DND-41 (cell line): ENCODE results near the gene TTLL10.

ENCODE experiments used
- ATAC-seq: fragments of 200-7000 bp; cut with Tn5 transposase; 3 replicates; pipeline ENCODE4 v1.9.1; 2021; ENCODE audit warnings: low read depth; ENCODE audit not compliant: insufficient read depth
- DNase-seq: peaks from one replicate; pipeline ENCODE4 v3.0.0-alpha.2; 2020
- H2AFZ ChIP-seq: 2 replicates; pipeline ENCODE4 v1.6.0; 2012; ENCODE audit warnings: low read depth, low read length
- H3K27ac ChIP-seq: 2 replicates; pipeline ENCODE4 v1.5.1; 2012; ENCODE audit warnings: low read length, inconsistent platforms
- H3K27me3 ChIP-seq: fragments of 200-600 bp; sonication (generic); 2 replicates; pipeline ENCODE4 v1.6.0; 2012; ENCODE audit warnings: low read length, mild to moderate bottlenecking, inconsistent platforms; ENCODE audit not compliant: insufficient read depth, poor library complexity
- H3K36me3 ChIP-seq: 2 replicates; pipeline ENCODE4 v1.5.1; 2012; ENCODE audit warnings: low read length, inconsistent platforms; ENCODE audit not compliant: insufficient read depth
- H3K4me1 ChIP-seq: 2 replicates; pipeline ENCODE4 v1.5.1; 2012; ENCODE audit warnings: mild to moderate bottlenecking, low read length; ENCODE audit not compliant: insufficient read depth
- H3K4me2 ChIP-seq: 2 replicates; pipeline ENCODE4 v1.6.0; 2012; ENCODE audit warnings: mild to moderate bottlenecking, moderate library complexity, low read length, inconsistent platforms; ENCODE audit not compliant: insufficient read depth
- H3K4me3 ChIP-seq, 2 experiments: fragments of 200-600 bp in 1 of 2; shearing (Covaris generic) in 1 of 2; 2 replicates each; pipeline ENCODE4 v1.5.1; 2012 to 2016; ENCODE audit warnings: inconsistent platforms in 2 of 2, low read length in 2 of 2, mild to moderate bottlenecking in 2 of 2, low read depth in 1 of 2, moderate library complexity in 1 of 2
- H3K79me2 ChIP-seq: 2 replicates; pipeline ENCODE4 v1.6.0; 2012; ENCODE audit warnings: low read length, inconsistent platforms; ENCODE audit not compliant: insufficient read depth
- H3K9ac ChIP-seq: 2 replicates; pipeline ENCODE4 v1.6.0; 2012; ENCODE audit warnings: low read depth, mild to moderate bottlenecking, inconsistent platforms, low read length, moderate library complexity
- H3K9me3 ChIP-seq: 2 replicates; pipeline ENCODE4 v1.5.1; 2012; ENCODE audit warnings: low read length, moderate library complexity, mild to moderate bottlenecking, inconsistent platforms; ENCODE audit not compliant: insufficient read depth, severe bottlenecking
- H4K20me1 ChIP-seq: 2 replicates; pipeline ENCODE4 v1.6.0; 2012; ENCODE audit warnings: low read length; ENCODE audit not compliant: insufficient read depth
- EZH2 ChIP-seq: IDR thresholded peaks from 3 replicates; pipeline ENCODE4 v1.6.1; 2012; ENCODE audit warnings: borderline replicate concordance, low read depth, mild to moderate bottlenecking, moderate library complexity, low read length, inconsistent platforms; ENCODE audit not compliant: severe bottlenecking
- TF ChIP-seq, protein P1 (sequence below): IDR thresholded peaks from 2 replicates; pipeline ENCODE4 v1.5.1; 2012; ENCODE audit warnings: borderline replicate concordance, low read length, moderate library complexity, mild to moderate bottlenecking; ENCODE audit not compliant: poor library complexity, severe bottlenecking; ENCODE audit errors: extremely low read depth

TTLL10 gene

DNA sequence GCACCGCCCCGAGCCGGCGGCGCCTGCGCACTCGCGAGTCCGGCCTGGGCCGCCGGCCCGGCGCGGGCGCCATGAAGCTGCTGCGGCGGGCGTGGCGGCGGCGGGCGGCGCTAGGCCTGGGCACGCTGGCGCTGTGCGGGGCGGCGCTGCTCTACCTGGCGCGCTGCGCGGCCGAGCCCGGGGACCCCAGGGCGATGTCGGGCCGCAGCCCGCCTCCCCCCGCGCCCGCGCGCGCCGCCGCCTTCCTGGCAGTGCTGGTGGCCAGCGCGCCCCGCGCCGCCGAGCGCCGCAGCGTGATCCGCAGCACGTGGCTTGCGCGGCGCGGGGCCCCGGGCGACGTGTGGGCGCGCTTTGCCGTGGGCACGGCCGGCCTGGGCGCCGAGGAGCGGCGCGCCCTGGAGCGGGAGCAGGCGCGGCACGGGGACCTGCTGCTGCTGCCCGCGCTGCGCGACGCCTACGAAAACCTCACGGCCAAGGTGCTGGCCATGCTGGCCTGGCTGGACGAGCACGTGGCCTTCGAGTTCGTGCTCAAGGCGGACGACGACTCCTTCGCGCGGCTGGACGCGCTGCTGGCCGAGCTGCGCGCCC, 58.6 kb downstream of the TTLL10 start, which contains the start of gene B3GALT6:
Gene B3GALT6 (plus strand): TSS at position 30 of the 588 bp plus-strand sequence. CDS start 42 bp downstream, at position 72.
- Histone ChIP-seq H3K27ac (peak within 1 kb of the TSS; percentile 88), H3K9me3 (no peaks in the 10 kb centered on the region), H3K27me3 (no peaks in the 10 kb centered on the region), H3K36me3 (peaks cover 60% of the 10 kb centered on the region), H3K4me1 (peaks cover 39% of the 10 kb centered on the region), H3K4me2 (peak within 1 kb of the TSS; percentile 99), H3K4me3 (peak within 1 kb of the TSS; percentile 94 to 99), H3K79me2 (peaks cover 74% of the 10 kb centered on the region), H3K9ac (peak within 1 kb of the TSS; percentile 98), H2AFZ (peak within 1 kb of the TSS; percentile 97), H4K20me1 (peaks cover 67% of the 10 kb centered on the region)
- TF ChIP-seq, protein P1, sequence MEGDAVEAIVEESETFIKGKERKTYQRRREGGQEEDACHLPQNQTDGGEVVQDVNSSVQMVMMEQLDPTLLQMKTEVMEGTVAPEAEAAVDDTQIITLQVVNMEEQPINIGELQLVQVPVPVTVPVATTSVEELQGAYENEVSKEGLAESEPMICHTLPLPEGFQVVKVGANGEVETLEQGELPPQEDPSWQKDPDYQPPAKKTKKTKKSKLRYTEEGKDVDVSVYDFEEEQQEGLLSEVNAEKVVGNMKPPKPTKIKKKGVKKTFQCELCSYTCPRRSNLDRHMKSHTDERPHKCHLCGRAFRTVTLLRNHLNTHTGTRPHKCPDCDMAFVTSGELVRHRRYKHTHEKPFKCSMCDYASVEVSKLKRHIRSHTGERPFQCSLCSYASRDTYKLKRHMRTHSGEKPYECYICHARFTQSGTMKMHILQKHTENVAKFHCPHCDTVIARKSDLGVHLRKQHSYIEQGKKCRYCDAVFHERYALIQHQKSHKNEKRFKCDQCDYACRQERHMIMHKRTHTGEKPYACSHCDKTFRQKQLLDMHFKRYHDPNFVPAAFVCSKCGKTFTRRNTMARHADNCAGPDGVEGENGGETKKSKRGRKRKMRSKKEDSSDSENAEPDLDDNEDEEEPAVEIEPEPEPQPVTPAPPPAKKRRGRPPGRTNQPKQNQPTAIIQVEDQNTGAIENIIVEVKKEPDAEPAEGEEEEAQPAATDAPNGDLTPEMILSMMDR = no peak
- no peak for TF ChIP-seq EZH2
- ATAC-seq (no peak), DNase-seq (no peak)

DNA sequence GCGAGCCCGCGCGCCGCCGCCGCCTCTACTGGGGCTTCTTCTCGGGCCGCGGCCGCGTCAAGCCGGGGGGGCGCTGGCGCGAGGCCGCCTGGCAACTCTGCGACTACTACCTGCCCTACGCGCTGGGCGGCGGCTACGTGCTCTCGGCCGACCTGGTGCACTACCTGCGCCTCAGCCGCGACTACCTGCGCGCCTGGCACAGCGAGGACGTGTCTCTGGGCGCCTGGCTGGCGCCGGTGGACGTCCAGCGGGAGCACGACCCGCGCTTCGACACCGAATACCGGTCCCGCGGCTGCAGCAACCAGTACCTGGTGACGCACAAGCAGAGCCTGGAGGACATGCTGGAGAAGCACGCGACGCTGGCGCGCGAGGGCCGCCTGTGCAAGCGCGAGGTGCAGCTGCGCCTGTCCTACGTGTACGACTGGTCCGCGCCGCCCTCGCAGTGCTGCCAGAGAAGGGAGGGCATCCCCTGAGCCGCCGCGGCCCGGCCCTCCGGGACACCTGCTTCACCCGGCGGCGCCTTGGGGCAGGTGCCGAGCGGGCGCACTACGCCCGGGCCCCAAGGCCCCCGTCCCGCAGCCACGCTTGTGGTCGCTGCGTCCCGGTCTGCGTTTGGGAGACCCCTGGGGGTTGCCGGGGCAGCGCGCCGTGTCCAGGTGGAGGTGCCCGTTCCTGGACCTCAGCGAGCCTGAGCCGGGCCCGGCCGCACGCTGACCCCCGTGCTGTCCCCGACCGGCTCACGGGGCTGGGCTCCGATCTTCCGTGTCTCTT, 59.3 kb downstream of the TTLL10 start:
- no peak for DNase-seq
- TF ChIP-seq, protein P1 = no peak
- no peak for ATAC-seq
- Histone ChIP-seq H3K79me2 (peaks cover 67% of the 10 kb centered on the region), H3K27ac (peak overlapping the region; percentile 87), H3K4me2 (peak overlapping the region; percentile 99), H3K36me3 (peaks cover 53% of the 10 kb centered on the region), H3K4me1 (peaks cover 39% of the 10 kb centered on the region), H2AFZ (peak overlapping the region; percentile 79; the same call in 1 of the 2 replicates), H4K20me1 (peaks cover 60% of the 10 kb centered on the region), H3K27me3 (no peaks in the 10 kb centered on the region), H3K4me3 (peak overlapping the region; percentile 34 to 95; a peak in 3 of 4 replicates), H3K9ac (peak overlapping the region; percentile 83), H3K9me3 (no peaks in the 10 kb centered on the region)

DNA sequence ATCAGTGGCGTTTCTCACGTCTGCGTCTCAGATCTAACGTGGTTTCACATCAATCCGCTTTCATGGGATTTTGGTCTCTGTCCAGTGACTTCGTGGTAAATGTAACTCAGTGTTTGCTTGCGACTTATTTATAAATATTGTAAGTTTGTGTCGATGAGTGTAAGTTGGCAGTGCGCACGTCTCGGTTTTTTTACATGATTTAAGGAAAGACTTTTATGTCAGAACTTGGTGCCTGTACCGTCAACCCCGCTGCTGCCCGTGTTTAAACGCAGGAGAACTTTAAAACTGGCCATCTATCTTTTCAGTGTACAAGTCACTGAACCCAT, 59.9 kb downstream of the TTLL10 start:
- Histone ChIP-seq H3K36me3 (peaks cover 48% of the 10 kb centered on the region), H3K9me3 (no peaks in the 10 kb centered on the region), H3K9ac (peak overlapping the region; percentile 83), H3K79me2 (peaks cover 61% of the 10 kb centered on the region), H3K4me2 (peak overlapping the region; percentile 99), H3K4me3 (peak overlapping the region in 1 of 2 experiments; percentile 95; a peak in 3 of 4 replicates), H2AFZ (no peak overlapping the region), H3K27me3 (no peaks in the 10 kb centered on the region), H3K27ac (no peak overlapping the region), H3K4me1 (peaks cover 39% of the 10 kb centered on the region), H4K20me1 (peaks cover 60% of the 10 kb centered on the region)
- DNase-seq (no peak), ATAC-seq (no peak)
- TF ChIP-seq, protein P1 = no peak
- TF ChIP-seq EZH2 = no peak
